ENCODE measurements around the gene CCDC102B.
A peak's percentile ranks its signal among the peaks of the same experiment; 100 is the strongest.

Gene CCDC102B

GRCh38 chr18:68800075-68800474 lies 2.2 kb downstream of the CCDC102B start:
- TF ChIP-seq CTCF (IDR thresholded peaks at IDR 0.05; ENCODE audit: low read depth, low read length, missing control alignments): no peak
- Histone ChIP-seq H3K36me3 (replicated peaks) (no peaks in the 10 kb centered on the region), H3K27ac (peak overlapping the region; percentile 91), H3K4me3 (ENCODE audit: low read depth, low read length) (no peak overlapping the region), H3K27me3 (replicated peaks) (no peaks in the 10 kb centered on the region)
- no peak for DNase-seq
- in situ Hi-C loops (cut with HindIII; ENCODE audit: low pct_ligation_motif_present, low sequenced_read_pairs): no loop called here

- Histone ChIP-seq H3K36me3 (replicated peaks) (no peaks in the 10 kb centered on the region), H3K27me3 (replicated peaks) (no peaks in the 10 kb centered on the region), H3K4me3 (ENCODE audit: low read depth, low read length) (no peak overlapping the region), H3K27ac (no peak overlapping the region)
- TF ChIP-seq CTCF (IDR thresholded peaks at IDR 0.05; ENCODE audit: low read depth, low read length, missing control alignments): no peak
- in situ Hi-C loops (cut with HindIII; ENCODE audit: low pct_ligation_motif_present, low sequenced_read_pairs): no loop called here
- peak; percentile 59 for DNase-seq
Observed at GRCh38 chr18:68803356-68803755, 5.5 kb downstream of the CCDC102B start.

- Histone ChIP-seq H3K4me3 (ENCODE audit: low read depth, low read length) (no peak overlapping the region), H3K27ac (no peak overlapping the region), H3K27me3 (replicated peaks) (no peaks in the 10 kb centered on the region), H3K36me3 (replicated peaks) (no peaks in the 10 kb centered on the region)
- in situ Hi-C loops (cut with HindIII; ENCODE audit: low pct_ligation_motif_present, low sequenced_read_pairs): no loop called here
- no peak for DNase-seq
- TF ChIP-seq CTCF (IDR thresholded peaks at IDR 0.05; ENCODE audit: low read depth, low read length, missing control alignments): no peak
Observed at GRCh38 chr18:68817584-68817983, 19.7 kb downstream of the CCDC102B start.

- in situ Hi-C loops (cut with HindIII; ENCODE audit: low pct_ligation_motif_present, low sequenced_read_pairs): no loop called here
- no peak for DNase-seq
- TF ChIP-seq CTCF (IDR thresholded peaks at IDR 0.05; ENCODE audit: low read depth, low read length, missing control alignments): no peak
- no peak overlapping the region for H3K4me3 ChIP-seq (ENCODE audit: low read depth, low read length)
- H3K36me3 ChIP-seq (replicated peaks): no peaks in the 10 kb centered on the region
- no peak overlapping the region for H3K27ac ChIP-seq
- no peaks in the 10 kb centered on the region for H3K27me3 ChIP-seq (replicated peaks)
Observed at GRCh38 chr18:68818584-68818983, 20.7 kb downstream of the CCDC102B start.

DNA sequence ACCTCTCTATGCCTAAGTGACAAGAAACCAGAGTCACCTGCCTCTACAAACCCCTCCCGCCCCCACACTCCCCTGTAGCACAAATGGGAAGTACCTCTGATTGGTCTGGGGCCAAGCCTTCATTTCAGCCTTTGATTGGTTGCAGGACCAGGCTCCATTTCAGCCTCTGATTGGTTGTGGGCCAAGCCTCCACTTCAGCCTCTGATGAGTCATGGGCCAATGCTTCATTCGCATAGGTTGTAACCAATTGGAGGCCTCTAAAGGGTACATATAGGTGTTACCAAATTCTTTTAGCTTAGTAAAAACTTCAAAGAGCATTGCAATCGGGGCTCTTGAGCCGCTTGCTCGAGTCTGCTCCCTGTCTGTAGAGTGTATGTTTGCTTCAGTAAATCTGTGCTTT lies 25.0 kb downstream of the CCDC102B start:
- no peaks in the 10 kb centered on the region for H3K27me3 ChIP-seq (replicated peaks)
- TF ChIP-seq CTCF (IDR thresholded peaks at IDR 0.05; ENCODE audit: low read depth, low read length, missing control alignments): no peak
- H3K36me3 ChIP-seq (replicated peaks): no peaks in the 10 kb centered on the region
- H3K27ac ChIP-seq: no peak overlapping the region
- in situ Hi-C loops (cut with HindIII; ENCODE audit: low pct_ligation_motif_present, low sequenced_read_pairs): no loop called here
- no peak overlapping the region for H3K4me3 ChIP-seq (ENCODE audit: low read depth, low read length)
- DNase-seq: no peak

GRCh38 chr18:68826121-68826520 lies 28.2 kb downstream of the CCDC102B start:
- Histone ChIP-seq H3K27me3 (replicated peaks) (no peaks in the 10 kb centered on the region), H3K36me3 (replicated peaks) (no peaks in the 10 kb centered on the region), H3K4me3 (ENCODE audit: low read depth, low read length) (no peak overlapping the region), H3K27ac (no peak overlapping the region)
- DNase-seq: no peak
- no peak for TF ChIP-seq CTCF (IDR thresholded peaks at IDR 0.05; ENCODE audit: low read depth, low read length, missing control alignments)
- in situ Hi-C loops (cut with HindIII; ENCODE audit: low pct_ligation_motif_present, low sequenced_read_pairs): no loop called here

Data from brain microvascular endothelial cell (primary cell).